GM23248 (cell line): Measurements from ENCODE around the gene ANKRD36. TPM values are rescaled to one million over a fixed set of nuclear protein-coding genes. Genes with fewer than 3 reads are reported as not detected.
"Not testable (repeated sequence)": the region's sequence is repeated elsewhere in the genome, so short reads cannot be mapped to it uniquely, and the experiment has no call there.

ENCODE experiments used
- DNase-seq: peaks from one replicate; pipeline ENCODE4 v3.0.0-alpha.2; 2015
- H2AFZ ChIP-seq: fragments of 200-600 bp; sonication (generic); 2 replicates; pipeline ENCODE4 v1.6.1; 2016; ENCODE audit warnings: antibody characterized with exemption
- H3F3A ChIP-seq: fragments of 200-600 bp; sonication (generic); 2 replicates; pipeline ENCODE4 v1.6.1; 2016; ENCODE audit warnings: mild to moderate bottlenecking, antibody characterized with exemption, mixed run types; ENCODE audit not compliant: insufficient read depth
- H3K27ac ChIP-seq: fragments of 200-600 bp; sonication (generic); 2 replicates; pipeline ENCODE4 v1.5.1; 2016; ENCODE audit warnings: mild to moderate bottlenecking
- H3K27me3 ChIP-seq: fragments of 200-600 bp; sonication (generic); replicated peaks from 2 replicates; pipeline ENCODE4 v1.6.1; 2016; ENCODE audit warnings: mild to moderate bottlenecking; ENCODE audit not compliant: insufficient read depth
- H3K36me3 ChIP-seq: fragments of 200-600 bp; sonication (generic); 2 replicates; pipeline ENCODE4 v1.6.1; 2016; ENCODE audit warnings: low read depth, mild to moderate bottlenecking
- H3K4me1 ChIP-seq: fragments of 200-600 bp; sonication (generic); 2 replicates; pipeline ENCODE4 v1.6.1; 2016; ENCODE audit warnings: mild to moderate bottlenecking; ENCODE audit not compliant: insufficient read depth
- H3K4me2 ChIP-seq: fragments of 200-600 bp; sonication (generic); one replicate; pipeline ENCODE4 v1.6.1; 2016; ENCODE audit warnings: mild to moderate bottlenecking; ENCODE audit not compliant: unreplicated experiment
- H3K4me3 ChIP-seq: fragments of 200-600 bp; sonication (generic); 2 replicates; pipeline ENCODE4 v1.5.1; 2016; ENCODE audit warnings: mild to moderate bottlenecking
- H3K79me2 ChIP-seq: fragments of 200-600 bp; sonication (generic); 2 replicates; pipeline ENCODE4 v1.6.1; 2016; ENCODE audit warnings: mild to moderate bottlenecking; ENCODE audit not compliant: insufficient read depth
- H3K9ac ChIP-seq: fragments of 200-600 bp; sonication (generic); 2 replicates; pipeline ENCODE4 v1.6.1; 2016; ENCODE audit warnings: mild to moderate bottlenecking
- H3K9me2 ChIP-seq: fragments of 200-600 bp; sonication (generic); 2 replicates; pipeline ENCODE4 v1.6.1; 2016; ENCODE audit warnings: mixed run types, mild to moderate bottlenecking, moderate library complexity; ENCODE audit not compliant: insufficient read depth
- H3K9me3 ChIP-seq: fragments of 200-600 bp; sonication (generic); one replicate; pipeline ENCODE4 v1.6.1; 2017; ENCODE audit warnings: low read depth
- H4K20me1 ChIP-seq: fragments of 200-600 bp; sonication (generic); 2 replicates; pipeline ENCODE4 v1.6.0; 2016; ENCODE audit not compliant: insufficient read depth
- WGBS, 2 experiments: methylation state at CpG; one replicate each; pipeline ENCODE4 v1.1.6; 2015 to 2017; ENCODE audit warnings: low lambda C conversion rate in 2 of 2, low coverage in 1 of 2; ENCODE audit errors: missing lambda C conversion rate in 2 of 2; 5-methylcytosine and 5-hydroxymethylcytosine counted together
- in situ Hi-C: fragments of 300-500 bp; cut with MboI; formaldehyde crosslinking; loops from 2 replicates; pipeline ENCODE4 v1.15.0; 2020
- polyA plus RNA-seq: library from polyadenylated mRNA; unstranded; fragments of >200 nt; fragmentation: Nextera tagmentation; extraction: Ambion mirVana; gene quantifications from 2 replicates; pipeline ENCODE4 v1.2.1, GENCODE V29; 2016
- total RNA-seq: library from RNA; depleted of rRNA; stranded (reverse); fragments of >200 nt; shearing (Covaris generic); gene quantifications from 2 replicates; pipeline ENCODE4 v1.2.3, GENCODE V29; 2014

Gene ANKRD36
- total and polyA plus RNA-seq, 2 experiments from 2014 or later, result 5.9 to 9.4 TPM

DNA sequence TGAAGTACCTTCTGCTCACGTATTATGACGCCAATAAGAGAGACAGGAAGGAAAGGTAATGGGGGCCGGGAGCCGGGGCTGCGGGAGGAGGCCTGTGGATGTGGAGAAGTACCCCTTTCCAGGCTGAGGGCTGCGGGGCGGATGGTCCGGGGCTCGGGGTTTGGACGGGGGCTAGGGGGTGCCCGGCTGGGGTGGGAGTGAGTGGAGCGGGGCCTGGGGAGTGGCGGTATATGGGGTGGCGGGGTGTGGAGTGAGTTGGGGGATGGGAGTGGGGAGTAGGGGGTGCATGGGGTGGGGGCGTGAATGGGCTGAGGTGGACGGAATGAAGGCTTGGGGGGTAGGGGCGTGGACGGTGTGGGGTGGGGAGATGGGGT is 916 bp downstream of the ANKRD36 start:
- Histone ChIP-seq H2AFZ (peak overlapping the region; percentile 99), H3K9ac (peak overlapping the region; percentile 94), H3K79me2 (peaks cover 16% of the 10 kb centered on the region), H3K4me2 (peak overlapping the region; percentile 91), H3K4me3 (peak overlapping the region; percentile 83), H3K27ac (peak overlapping the region; percentile 93)
- not testable (repeated sequence) for H4K20me1 ChIP-seq, H3K9me3 ChIP-seq, H3K9me2 ChIP-seq, H3K4me1 ChIP-seq, H3K27me3 ChIP-seq, H3K36me3 ChIP-seq, H3F3A ChIP-seq, DNase-seq
- WGBS, 2 experiments, result 1 to 6% methylated on average over 6 to 18 of the region's 18 CpGs
- in situ Hi-C loops, result loop anchor here (25.0 kb wide), 1 partner anchor 252 kb away; the partner anchor contains the start of genes ANKRD39 and SEMA4C

DNA sequence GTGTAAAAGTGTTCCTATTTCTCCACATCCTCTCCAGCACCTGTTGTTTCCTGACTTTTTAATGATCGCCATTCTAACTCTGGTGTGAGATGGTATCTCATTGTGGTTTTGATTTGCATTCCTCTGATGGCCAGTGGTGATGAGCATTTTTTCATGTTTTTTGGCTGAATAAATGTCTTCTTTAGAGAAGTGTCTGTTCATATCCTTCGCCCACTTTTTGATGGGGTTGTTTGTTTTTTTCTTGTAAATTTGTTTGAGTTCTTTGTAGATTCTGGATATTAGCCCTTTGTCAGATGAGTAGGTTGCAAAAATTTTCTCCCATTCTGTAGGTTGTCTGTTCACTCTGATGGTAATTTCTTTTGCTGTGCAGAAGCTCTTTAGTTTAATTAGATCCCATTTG is 16.1 kb downstream of the ANKRD36 start:
- H3K9ac ChIP-seq, H4K20me1 ChIP-seq, in situ Hi-C loops, H3K4me1 ChIP-seq, H3K27ac ChIP-seq, H3K4me3 ChIP-seq, H3K9me2 ChIP-seq, DNase-seq, H3F3A ChIP-seq, H3K9me3 ChIP-seq, H3K4me2 ChIP-seq, H3K27me3 ChIP-seq, H3K79me2 ChIP-seq, H2AFZ ChIP-seq, H3K36me3 ChIP-seq: not testable (repeated sequence)
- WGBS, 2 experiments, result 93 to 97% methylated on average over 2 of the region's 2 CpGs

DNA sequence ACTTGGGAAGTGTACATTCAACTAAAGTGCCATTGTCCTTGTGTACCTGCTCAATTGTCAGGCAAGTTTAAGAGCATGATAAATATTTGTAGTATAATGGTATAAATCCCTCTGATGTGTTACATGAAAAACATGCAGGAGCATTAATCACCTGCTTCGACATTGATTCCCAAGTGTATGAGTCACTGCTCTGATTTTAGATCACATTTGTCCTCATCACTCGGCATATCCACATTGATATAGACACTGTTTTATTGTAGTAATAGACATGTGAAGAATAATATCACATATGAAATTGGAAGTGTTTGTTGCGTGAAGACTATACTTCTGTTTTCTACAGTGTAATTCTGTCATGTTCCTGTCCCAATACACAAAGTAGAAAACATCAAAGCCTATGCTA is 31.1 kb downstream of the ANKRD36 start:
- DNase-seq, in situ Hi-C loops: not testable (repeated sequence)
- WGBS, 2 experiments, result 62 to 66% methylated on average over 3 of the region's 3 CpGs

DNA sequence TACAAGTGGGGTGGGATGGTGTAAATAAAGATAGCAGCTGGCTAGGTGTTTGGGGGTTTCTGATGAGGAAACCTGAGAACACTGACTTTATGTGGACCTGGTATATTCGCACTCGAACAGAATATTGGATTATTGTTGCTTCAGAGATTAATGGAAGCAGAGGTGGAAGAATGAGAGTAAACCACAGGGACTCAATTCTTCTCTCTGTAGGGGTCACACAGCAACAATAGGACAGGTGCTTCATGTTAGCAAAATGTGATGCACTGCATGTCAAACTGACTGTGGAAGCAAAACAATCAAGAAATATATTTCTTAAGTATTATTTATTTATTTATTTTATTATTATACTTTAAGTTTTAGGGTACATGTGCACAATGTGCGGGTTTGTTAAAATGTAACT is 53.6 kb downstream of the ANKRD36 start:
- H3K27ac ChIP-seq, DNase-seq, H3K4me1 ChIP-seq, H3F3A ChIP-seq, H3K27me3 ChIP-seq, H3K9ac ChIP-seq, H3K9me3 ChIP-seq, H4K20me1 ChIP-seq, H2AFZ ChIP-seq, H3K4me3 ChIP-seq, H3K4me2 ChIP-seq, H3K79me2 ChIP-seq, in situ Hi-C loops, H3K9me2 ChIP-seq: not testable (repeated sequence)
- WGBS, 2 experiments, result 78 to 79% methylated on average over 3 of the region's 3 CpGs
- peaks cover 14% of the 10 kb centered on the region; the same call in 1 of the 2 replicates for H3K36me3 ChIP-seq

More for the DNA sequence above, 31.1 kb downstream of the ANKRD36 start:
- H3K4me1 ChIP-seq, H2AFZ ChIP-seq, H3F3A ChIP-seq, H3K79me2 ChIP-seq, H3K4me2 ChIP-seq, H3K4me3 ChIP-seq, H3K27ac ChIP-seq, H4K20me1 ChIP-seq, H3K27me3 ChIP-seq, H3K9me3 ChIP-seq, H3K9me2 ChIP-seq, H3K9ac ChIP-seq: not testable (repeated sequence)
- peaks cover 16% of the 10 kb centered on the region; the same call in 1 of the 2 replicates for H3K36me3 ChIP-seq

GRCh38 chr2:97167938-97168337 is 55.0 kb downstream of the ANKRD36 start:
- DNase-seq, H4K20me1 ChIP-seq, H3K9ac ChIP-seq, H3K27me3 ChIP-seq, H2AFZ ChIP-seq, H3K4me2 ChIP-seq, H3K79me2 ChIP-seq, H3K4me3 ChIP-seq, in situ Hi-C loops, H3K4me1 ChIP-seq, H3K9me3 ChIP-seq, H3F3A ChIP-seq, H3K9me2 ChIP-seq, H3K27ac ChIP-seq: not testable (repeated sequence)
- H3K36me3 ChIP-seq, result peaks cover 14% of the 10 kb centered on the region; the same call in 1 of the 2 replicates
- WGBS, 2 experiments, result 60 to 69% methylated on average over 4 of the region's 4 CpGs

GRCh38 chr2:97168583-97168982 is 55.6 kb downstream of the ANKRD36 start:
- H3K4me1 ChIP-seq, H3F3A ChIP-seq, H3K9me3 ChIP-seq, DNase-seq, H3K9me2 ChIP-seq, H3K4me2 ChIP-seq, in situ Hi-C loops, H4K20me1 ChIP-seq, H3K9ac ChIP-seq, H3K27ac ChIP-seq, H2AFZ ChIP-seq, H3K79me2 ChIP-seq, H3K27me3 ChIP-seq, H3K4me3 ChIP-seq: not testable (repeated sequence)
- H3K36me3 ChIP-seq, result peaks cover 14% of the 10 kb centered on the region; the same call in 1 of the 2 replicates
- WGBS, 2 experiments, result 60 to 68% methylated on average over 2 of the region's 2 CpGs

DNA sequence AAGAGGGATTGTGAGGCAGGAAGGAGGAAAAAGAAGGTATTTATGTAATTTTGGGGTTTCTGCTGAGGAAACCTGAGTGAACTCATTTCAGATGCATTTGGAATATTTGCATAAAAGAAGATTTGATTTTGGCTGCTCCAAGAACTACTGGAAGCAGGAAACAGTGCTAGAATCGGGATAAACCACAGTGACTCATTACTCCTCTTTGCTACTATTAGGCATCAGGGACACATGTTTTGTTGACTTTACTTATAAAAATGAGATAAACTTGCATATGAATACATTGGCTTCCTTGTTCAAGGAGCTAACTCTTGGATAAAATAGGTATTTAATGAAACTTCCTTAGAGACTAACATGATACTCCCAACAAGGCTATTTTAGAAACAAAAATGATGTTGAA is 67.4 kb downstream of the ANKRD36 start:
- H3K4me2 ChIP-seq, result not testable (repeated sequence)
- WGBS, 2 experiments, result 10 to 19% methylated on average over 1 of the region's 1 CpG

GRCh38 chr2:97195349-97195748 is 82.4 kb downstream of the ANKRD36 start:
- H3K9me3 ChIP-seq, H2AFZ ChIP-seq, in situ Hi-C loops, H3F3A ChIP-seq, H3K27me3 ChIP-seq, H3K9me2 ChIP-seq, H3K4me1 ChIP-seq, H3K27ac ChIP-seq, H4K20me1 ChIP-seq, H3K9ac ChIP-seq, H3K79me2 ChIP-seq, H3K4me3 ChIP-seq, H3K4me2 ChIP-seq: not testable (repeated sequence)
- WGBS, 2 experiments, result 18% methylated on average over 1 of the region's 1 CpG; no CpG with 5 or more reads in 1 of the 2 experiments
- H3K36me3 ChIP-seq, result peaks cover 48% of the 10 kb centered on the region
- peak; percentile 68 for DNase-seq

More for the DNA sequence above, 67.4 kb downstream of the ANKRD36 start:
- H4K20me1 ChIP-seq, H3K9ac ChIP-seq, H3K79me2 ChIP-seq, H3K9me3 ChIP-seq, in situ Hi-C loops, H2AFZ ChIP-seq, H3K27me3 ChIP-seq, H3K36me3 ChIP-seq, H3K27ac ChIP-seq, H3K4me3 ChIP-seq, H3K9me2 ChIP-seq, H3K4me1 ChIP-seq: not testable (repeated sequence)
- H3F3A ChIP-seq, result peaks cover 13% of the 10 kb centered on the region
- peak; percentile 49 for DNase-seq
